ENCODE results near the gene SH2D7. TPM values are rescaled to one million over a fixed set of nuclear protein-coding genes. Genes with fewer than 3 reads are reported as not detected.

SH2D7 gene
- total RNA-seq, 2 donors from 2014 or later, result not detected

DNA sequence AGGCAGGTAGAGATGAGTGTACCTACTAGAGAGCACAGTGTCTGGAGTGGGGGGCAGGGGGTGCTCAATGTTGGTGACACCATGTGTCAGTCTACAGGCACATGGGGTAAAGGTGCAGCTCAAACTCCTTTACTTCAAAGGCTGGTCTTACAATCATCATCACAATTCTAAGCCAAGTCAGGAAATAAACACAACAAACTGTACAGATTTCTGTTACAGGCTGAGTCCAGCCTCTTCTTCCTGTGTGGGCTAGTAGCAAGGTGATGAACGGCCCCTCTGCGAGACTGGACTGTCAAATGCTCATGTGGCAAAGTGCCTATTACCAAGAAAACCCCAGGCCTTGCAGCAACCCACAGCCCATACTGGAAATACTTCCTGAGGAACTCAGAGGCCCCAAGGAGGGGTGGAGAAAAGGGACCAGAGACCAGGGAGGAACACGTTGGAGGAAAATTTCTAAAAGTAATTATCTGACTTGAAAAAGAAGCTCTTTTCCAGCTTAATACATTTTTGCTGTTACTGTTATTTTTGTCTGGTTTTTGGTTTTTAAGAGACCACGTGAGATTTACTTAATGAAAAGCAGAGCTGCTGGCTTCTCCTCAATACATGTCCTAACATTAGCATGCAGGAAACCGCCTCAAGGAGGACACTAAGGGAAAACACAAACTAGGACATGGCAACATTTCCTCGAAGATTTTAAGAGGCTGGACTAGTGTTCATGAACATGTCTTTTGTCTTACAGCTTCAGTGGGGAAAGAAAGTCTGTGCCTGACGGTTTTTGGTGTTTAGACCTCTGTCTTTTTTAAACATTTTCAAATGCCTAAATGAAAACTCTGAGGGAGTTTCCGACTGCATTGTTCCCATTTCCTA, 44.4 kb upstream of the SH2D7 start:
- Histone ChIP-seq H3K9me3 (no peaks in the 10 kb centered on the region), H3K4me1 (ENCODE audit: control insufficient read depth in 1 of 2, low read depth in 2 of 2) (peaks cover 21 to 55% of the 10 kb centered on the region in 2 donors), H3K27me3 (replicated peaks; ENCODE audit: insufficient read depth) (no peaks in the 10 kb centered on the region), H3K36me3 (peaks cover 10% of the 10 kb centered on the region), H3K27ac (no peak overlapping the region), H3K4me3 (no peak overlapping the region)
- ATAC-seq (ENCODE audit: insufficient number of reproducible peaks, low FRiP score, low read depth), result no peak
- DNase-seq (ENCODE audit: low spot score), result no peak
- no peak for TF ChIP-seq CTCF (IDR thresholded peaks at IDR 0.05)

DNA sequence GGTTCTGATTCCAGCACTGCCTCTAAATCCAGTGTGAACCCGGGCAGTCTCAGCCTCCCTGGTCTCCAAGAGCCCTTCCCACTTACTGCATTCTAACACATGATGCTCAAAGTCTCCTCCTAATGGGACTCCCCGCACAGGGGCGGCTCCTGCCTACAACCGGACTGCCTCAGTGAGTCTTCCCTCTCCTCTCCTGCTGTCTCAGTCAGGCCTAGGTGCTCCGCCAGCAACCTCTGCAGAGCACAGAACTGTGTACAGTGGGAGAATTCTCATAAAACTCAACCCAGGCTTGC, 43.8 kb upstream of the SH2D7 start:
- ATAC-seq (ENCODE audit: insufficient number of reproducible peaks, low FRiP score, low read depth) (no peak), DNase-seq (ENCODE audit: low spot score) (no peak)
- H3K4me1 ChIP-seq (ENCODE audit: control insufficient read depth in 1 of 2, low read depth in 2 of 2), result peaks cover 21 to 59% of the 10 kb centered on the region in 2 donors

GRCh38 chr15:78049691-78050440, 42.5 kb upstream of the SH2D7 start:
- no peak for TF ChIP-seq CTCF (IDR thresholded peaks at IDR 0.05)
- H3K4me1 ChIP-seq (ENCODE audit: control insufficient read depth in 1 of 2, low read depth in 2 of 2), result peaks cover 22 to 65% of the 10 kb centered on the region in 2 donors
- H3K27ac ChIP-seq, result no peak overlapping the region
- peaks cover 9% of the 10 kb centered on the region for H3K36me3 ChIP-seq
- ATAC-seq (ENCODE audit: insufficient number of reproducible peaks, low FRiP score, low read depth), result no peak
- no peaks in the 10 kb centered on the region for H3K27me3 ChIP-seq (replicated peaks; ENCODE audit: insufficient read depth)
- no peak for DNase-seq (ENCODE audit: low spot score)
- H3K9me3 ChIP-seq, result no peaks in the 10 kb centered on the region
- no peak overlapping the region for H3K4me3 ChIP-seq

More for the DNA sequence above, 43.8 kb upstream of the SH2D7 start:
- Histone ChIP-seq H3K9me3 (no peaks in the 10 kb centered on the region), H3K36me3 (peaks cover 12% of the 10 kb centered on the region), H3K4me3 (no peak overlapping the region), H3K27me3 (replicated peaks; ENCODE audit: insufficient read depth) (no peaks in the 10 kb centered on the region), H3K27ac (no peak overlapping the region)
- no peak for TF ChIP-seq CTCF (IDR thresholded peaks at IDR 0.05)

GRCh38 chr15:78050441-78050809, 41.9 kb upstream of the SH2D7 start:
- ATAC-seq (ENCODE audit: insufficient number of reproducible peaks, low FRiP score, low read depth) (no peak), DNase-seq (ENCODE audit: low spot score) (no peak)
- Histone ChIP-seq H3K27me3 (replicated peaks; ENCODE audit: insufficient read depth) (no peaks in the 10 kb centered on the region), H3K4me1 (ENCODE audit: control insufficient read depth in 1 of 2, low read depth in 2 of 2) (peaks cover 27 to 70% of the 10 kb centered on the region in 2 donors), H3K4me3 (no peak overlapping the region), H3K36me3 (peaks cover 9% of the 10 kb centered on the region), H3K27ac (no peak overlapping the region), H3K9me3 (no peaks in the 10 kb centered on the region)
- no peak for TF ChIP-seq CTCF (IDR thresholded peaks at IDR 0.05)

DNA sequence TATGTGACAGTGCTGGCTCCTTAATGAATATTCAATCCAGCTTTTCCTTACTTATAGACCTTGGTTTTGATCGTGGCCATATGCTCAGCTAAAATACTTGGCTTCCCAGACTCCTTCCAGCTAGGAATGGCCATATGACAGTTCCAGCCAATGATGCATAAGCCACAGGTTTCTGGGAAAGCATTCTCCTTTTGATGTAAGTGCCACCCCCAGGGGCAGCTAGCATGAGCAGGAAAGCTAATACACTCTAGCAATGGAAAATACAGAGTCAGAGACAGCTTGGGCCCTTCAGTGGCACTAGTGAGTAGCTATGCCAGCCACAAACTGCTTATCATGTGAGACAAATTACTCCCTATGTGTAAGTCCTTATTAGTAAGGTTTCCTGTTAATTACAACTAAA, 41.5 kb upstream of the SH2D7 start:
- Histone ChIP-seq H3K4me3 (no peak overlapping the region), H3K4me1 (ENCODE audit: control insufficient read depth in 1 of 2, low read depth in 2 of 2) (peaks cover 31 to 74% of the 10 kb centered on the region in 2 donors), H3K27me3 (replicated peaks; ENCODE audit: insufficient read depth) (no peaks in the 10 kb centered on the region), H3K9me3 (no peaks in the 10 kb centered on the region), H3K27ac (no peak overlapping the region), H3K36me3 (peaks cover 9% of the 10 kb centered on the region)
- ATAC-seq (ENCODE audit: insufficient number of reproducible peaks, low FRiP score, low read depth) (no peak), DNase-seq (ENCODE audit: low spot score) (no peak)
- TF ChIP-seq CTCF (IDR thresholded peaks at IDR 0.05), result no peak

Data from thoracic aorta (tissue), 2 donors.